Central memory CD4-positive, alpha-beta T cell (primary cell): ENCODE data around the gene PRIMA1.

ENCODE experiments used
- DNase-seq: peaks from one replicate; pipeline ENCODE4 v3.0.0; 2022

Gene PRIMA1

DNA sequence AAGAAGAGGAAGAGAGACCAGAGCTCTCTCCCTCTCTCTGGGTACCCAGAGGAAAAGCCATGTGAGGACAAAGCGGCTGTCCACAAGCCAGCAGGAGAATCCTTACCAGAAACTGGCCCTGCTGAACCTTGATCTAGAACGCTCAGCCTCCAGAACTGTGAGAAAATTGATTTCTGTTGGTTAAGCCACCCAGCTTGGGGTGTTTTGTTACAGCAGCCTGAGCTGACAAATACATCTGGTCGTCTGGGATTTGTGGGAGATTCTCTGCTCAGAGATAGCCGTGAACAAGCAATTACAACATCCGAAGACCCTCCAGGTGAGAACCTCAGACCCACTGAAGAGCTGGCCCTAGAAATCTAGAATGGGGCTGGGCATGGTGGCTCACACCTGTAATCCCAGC lies 6.5 kb upstream of the PRIMA1 start:
- DNase-seq, result no peak

DNA sequence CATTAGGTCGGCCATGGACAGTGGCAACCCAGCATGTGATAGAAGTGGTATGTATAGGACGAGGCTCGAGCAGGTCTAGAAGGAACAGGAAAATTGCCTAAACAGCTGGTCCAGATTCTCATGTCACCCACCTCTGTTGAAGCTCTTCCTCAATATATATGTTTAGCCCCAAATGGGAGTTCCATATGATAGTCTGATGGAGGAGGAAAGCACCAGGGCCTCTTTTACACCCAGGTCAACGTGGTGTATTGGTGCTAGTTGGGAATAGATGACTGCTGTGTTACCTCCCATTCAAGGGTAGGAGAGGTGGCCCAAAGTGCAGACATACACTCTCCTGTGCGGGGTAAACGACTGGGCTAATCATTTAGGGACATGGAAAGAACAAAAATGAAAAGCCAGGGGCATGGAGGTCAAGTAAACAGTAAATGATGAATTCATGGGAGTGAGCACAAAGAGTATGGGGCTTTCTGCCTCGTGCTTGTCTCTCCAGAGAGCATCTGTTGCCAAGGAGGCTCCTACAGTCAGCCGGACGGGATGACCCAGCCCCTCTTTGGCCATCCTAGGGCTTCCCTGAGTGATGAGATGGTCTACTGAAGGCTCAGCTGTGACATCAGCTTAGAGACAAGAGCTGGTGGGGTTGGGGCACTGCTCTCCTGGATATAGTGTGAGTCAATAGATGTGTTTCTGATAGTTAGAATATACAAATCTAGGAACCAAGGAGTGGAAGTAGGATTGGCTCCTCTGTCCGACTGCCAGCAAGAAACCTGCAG lies 5.5 kb upstream of the PRIMA1 start:
- DNase-seq, result no peak

DNA sequence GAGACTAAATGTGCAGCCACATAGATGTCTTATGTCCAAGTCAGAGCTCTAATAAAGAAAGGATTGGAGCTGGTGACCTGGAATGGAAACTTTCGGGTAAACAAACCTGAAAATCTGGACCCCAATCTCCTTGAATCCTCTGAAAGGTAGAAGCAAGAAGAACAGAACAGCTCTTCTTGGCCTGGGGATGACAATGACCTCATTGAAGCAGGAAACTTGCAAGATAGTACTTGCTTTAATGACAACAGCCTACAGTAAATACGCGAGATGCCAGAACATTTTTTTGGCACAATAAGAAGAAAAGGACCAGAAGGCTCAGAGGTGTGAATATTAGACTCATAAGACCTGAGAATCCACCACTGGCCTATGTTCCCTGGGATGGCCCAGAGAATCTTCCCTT lies 4.1 kb upstream of the PRIMA1 start:
- DNase-seq, result no peak

- no peak for DNase-seq
Observed at GRCh38 chr14:93790966-93791365, 2.7 kb upstream of the PRIMA1 start.

- no peak for DNase-seq
Observed at GRCh38 chr14:93789228-93790130, 1.2 kb upstream of the PRIMA1 start.

DNA sequence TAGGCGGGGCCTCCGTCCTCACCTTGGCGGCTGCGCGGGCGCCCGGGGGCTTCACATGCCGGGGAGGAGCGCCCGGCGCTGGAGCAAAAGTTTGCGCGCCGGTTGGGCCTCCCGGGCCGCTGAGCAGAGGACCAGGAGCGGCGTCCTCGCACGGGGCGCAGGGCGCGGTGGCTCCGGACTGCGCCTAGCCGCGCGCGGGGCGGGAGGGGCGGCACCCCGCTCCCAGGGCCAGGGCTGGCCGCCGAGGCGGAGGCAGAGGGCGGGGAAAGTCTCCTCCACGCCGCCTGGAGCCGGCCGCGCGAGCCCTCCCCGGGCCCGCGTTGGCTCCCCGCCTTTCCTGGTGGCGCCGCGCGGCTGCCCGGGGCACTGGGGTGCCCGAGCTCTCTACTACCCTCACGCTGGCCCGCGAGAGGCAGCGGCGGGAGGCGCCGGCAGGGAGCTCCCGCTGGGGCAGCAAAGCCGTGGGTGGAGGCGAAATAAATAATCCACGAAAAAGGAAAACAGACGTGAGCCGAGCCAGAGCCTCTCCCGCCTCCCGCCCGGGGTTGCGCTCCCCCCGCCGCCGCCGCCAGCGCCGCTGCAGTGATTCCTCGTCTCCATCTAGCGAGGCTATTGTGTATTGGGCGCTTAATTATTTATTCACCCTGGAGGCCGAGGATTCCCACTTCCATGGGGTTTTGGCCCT lies 400 bp upstream of the PRIMA1 start:
- DNase-seq, result no peak

DNA sequence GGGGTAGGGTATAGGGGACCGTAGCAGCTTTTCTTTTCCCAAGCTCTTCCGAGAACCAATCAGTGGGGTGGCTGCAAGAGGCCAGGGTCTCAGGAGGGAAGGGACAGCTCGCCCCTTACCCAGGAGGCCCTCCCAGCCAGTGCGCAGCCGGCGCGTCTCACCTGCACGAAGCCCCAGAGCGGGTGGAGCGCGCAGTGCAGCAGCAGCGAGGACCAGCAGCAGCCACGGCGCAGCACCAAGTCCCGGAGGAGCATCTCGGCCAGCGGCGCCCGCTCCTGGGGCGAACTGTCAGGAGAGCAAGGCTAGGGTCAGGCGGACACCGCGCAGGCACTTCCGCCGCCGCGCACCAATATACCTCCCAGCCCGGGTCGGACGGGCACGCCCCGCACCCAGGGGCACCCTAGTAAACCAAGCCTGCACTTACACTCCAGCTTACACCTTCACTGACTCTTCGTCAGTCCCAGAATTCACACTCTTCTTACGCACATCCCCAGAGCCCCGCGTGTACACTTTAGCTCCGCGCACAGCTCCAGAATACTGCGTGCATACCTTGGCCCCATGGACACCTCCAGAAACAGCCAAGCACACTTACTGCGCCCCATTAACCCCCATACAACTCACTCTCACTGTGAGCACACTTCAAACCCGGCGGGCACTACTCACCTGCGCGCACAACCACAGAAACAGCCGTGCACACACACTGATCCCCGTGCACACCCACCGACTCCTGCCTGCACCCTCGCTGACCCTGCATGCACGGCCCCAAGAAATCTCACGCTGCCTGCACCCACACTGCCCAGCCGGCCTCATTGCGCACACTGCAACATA lies 606 bp downstream of the PRIMA1 start:
- DNase-seq, result no peak

DNA sequence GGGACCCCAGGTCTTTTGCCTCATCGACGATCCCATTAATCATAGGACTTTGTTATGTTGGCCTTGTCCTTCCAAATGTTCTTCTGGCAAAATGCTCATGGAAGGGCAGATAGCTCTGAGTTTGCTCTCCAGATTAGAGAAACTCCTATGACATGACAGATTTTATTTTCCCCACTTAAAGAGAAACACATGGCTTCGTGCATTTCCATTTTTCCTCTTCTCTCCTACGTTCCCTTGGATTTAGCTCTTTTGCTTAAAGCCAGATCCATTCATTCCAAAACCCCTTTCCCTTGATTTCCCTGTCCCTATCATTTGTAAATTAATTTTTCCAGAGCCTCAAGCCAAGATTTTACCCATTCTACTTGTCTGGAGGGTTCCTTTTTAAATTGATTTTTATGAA lies 2.9 kb downstream of the PRIMA1 start:
- DNase-seq, result no peak

DNA sequence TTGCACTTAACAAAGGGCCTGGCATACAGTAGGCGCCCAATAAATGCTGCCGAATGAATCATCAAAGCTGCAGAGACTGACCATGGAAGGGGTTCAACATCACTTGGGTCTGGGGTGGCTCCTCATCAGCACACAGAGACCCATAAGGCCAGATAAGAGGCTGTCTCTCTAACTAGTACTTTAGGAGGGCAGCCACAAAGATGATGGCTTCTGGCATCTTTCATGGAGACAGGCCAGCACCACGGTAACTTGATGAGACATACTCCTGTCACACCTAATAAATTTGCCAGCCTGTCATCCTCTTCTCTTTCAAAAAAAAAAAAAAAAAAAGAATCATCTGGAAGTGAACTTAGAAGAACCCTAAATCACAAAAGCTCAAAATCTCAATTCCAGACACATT lies 3.4 kb downstream of the PRIMA1 start:
- DNase-seq, result no peak

GRCh38 chr14:93780813-93781400 lies 7.4 kb downstream of the PRIMA1 start:
- no peak for DNase-seq

DNA sequence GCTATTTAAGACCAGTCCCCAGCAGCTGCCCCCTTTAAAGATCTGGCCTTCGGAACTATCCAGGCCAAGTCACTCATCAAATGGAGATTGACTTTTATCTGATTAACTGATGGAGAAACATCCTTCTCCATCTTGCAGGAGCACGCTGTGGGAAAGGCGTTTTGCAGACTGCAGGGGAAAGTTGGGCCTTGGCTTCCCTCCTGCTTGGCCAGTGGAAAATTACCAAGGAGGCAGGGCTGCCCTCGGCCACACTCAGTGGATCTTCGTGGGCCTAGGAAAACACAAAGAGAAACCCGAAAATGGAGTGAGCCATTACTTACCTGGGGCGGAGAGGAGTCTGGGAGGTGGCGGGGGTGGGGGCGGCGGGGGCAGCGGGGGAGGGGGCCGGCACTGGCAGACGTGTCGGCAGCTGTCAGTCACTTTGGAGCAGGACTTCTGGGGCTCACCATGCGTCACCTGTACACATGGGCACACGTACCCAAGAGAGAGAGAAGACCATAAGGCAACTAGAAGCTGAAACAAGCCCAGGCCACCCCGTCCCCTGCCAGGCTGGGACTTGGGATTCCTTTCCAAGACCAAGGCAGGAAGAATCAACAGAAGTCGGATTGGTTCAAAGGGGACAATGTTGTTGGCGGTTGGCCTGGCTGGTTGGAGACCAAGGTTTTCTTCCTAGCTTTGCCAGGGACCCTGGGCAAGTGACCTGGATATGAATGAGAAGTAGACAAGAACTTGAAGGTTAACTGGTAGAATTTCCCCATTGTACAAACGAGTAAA lies 9.2 kb downstream of the PRIMA1 start:
- DNase-seq, result no peak

GRCh38 chr14:93778453-93778852 lies 9.8 kb downstream of the PRIMA1 start:
- DNase-seq, result no peak

DNA sequence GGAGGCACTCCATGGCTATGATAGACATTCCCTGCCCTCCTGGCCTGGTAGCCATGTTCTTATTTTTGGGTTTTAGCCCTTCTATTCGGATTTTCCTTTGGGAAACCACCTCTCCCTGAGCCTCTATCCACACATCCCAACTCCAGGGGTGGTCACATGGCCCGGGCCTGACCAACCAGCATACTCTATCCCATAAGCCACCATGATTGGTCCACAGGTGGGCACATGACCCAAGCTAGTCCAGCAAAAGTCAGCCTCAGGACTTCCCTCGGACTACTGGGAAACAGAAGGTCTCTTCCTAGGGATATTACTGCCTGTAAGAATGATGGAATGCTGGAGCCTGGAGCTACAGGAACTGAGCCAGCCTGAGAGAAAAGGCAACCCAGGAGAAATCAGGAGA lies 12.5 kb downstream of the PRIMA1 start:
- no peak for DNase-seq

GRCh38 chr14:93775158-93775557 lies 13.1 kb downstream of the PRIMA1 start:
- DNase-seq, result no peak

DNA sequence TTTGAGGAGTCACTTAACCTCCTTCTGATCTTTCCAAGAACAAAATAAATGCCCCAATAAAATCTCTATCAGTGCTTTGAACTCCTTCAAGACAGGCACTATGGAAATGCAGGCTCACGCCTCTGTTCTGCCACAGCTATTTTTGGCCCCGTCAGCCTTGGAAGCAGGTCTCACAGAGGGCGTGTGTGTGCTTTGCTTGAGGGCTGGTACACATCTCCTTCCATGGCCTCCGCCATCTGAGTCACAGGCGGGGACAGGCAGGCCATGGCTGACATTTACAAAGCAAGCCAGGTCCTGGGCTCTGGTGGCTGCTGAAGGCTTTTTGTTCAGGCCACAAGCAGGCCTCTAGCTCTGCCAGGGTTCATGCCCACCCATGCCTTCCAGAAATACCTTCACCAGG lies 16.0 kb downstream of the PRIMA1 start:
- no peak for DNase-seq

DNA sequence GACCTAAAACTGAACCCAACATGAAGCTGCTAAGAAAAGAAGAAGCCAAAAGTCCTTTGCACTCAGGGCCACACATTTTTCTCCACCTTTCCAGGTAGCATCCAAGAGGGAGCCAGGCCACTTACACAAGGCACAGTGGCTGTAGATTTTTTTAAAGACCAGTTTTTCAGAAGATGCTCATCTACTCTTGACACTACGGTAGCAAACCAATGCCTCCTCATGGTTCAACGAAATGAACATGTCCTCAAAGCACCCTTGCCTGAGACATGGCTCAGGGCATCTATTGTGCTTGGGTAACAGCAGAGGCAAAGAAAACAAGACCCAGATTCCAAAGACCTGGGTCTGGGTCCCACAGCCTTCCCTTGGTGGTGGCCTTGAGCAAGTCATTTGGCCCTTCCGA lies 22.3 kb downstream of the PRIMA1 start:
- no peak for DNase-seq

DNA sequence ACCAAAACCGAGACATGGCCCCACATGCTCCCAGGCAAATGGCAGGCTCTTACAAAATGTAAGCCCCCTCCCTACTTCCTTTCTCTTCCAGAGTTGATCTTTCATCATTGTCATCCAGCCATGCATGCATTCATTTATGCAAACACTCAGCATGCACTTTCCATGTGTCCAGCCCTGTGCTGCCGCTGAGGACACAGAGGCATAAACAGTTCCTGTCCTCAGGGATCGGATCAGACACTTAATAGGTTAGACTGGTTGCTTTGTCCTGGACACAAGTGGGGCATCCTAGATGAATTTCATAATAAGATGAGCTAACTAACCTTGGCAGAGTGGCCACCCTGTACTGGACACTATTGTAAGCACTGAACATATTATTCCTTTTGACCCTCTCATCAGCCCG lies 23.1 kb downstream of the PRIMA1 start:
- DNase-seq, result no peak

DNA sequence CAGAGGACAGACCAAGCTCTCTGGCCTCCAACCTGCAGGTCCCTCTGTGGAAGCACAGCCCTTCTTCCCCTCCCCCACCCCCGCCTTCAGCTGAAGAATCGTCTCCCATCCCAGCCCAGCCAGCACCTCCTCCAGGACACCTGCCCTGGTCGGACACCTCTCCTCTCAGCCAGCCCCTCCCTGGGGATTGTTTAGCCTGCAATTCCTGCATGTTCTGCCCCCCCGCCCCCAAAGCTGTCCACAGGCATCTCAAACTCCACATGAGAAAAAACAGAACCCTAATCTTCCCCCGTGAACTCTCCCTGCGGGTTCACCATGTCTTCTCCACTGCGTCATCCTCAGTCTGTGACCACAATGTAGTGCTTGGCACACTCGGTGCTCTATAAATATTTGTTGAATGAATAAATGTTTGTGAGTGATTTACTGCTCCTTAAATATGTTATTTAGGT lies 24.1 kb downstream of the PRIMA1 start:
- no peak for DNase-seq

DNA sequence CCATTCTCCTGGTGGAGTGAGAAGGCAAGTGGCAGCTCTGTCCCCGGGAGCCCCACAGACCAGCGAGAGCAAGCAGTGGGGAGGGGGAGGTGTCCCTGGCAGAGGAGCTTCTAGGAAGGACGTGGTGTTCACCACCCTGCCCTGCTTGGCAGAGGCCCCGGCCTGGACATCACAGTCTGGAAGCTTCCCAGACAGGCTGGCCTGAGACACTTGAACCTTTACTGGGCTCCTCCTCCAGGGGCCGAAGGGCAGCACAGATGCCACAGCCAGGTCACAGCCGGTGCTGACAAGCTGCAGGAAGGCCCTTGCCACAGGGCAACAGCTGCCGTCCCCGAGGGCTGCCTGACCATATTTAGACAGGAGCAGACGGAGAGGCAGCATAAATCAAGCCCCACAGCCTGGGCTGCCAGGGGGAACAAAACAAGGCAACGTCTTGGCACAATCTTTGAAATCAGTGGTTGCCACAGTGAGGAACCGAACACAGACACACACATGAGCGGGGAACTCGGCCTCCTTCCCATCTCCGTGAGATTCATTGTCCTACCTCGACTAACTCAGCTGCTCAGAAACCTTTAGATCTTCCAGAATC lies 28.5 kb downstream of the PRIMA1 start:
- DNase-seq, result no peak

DNA sequence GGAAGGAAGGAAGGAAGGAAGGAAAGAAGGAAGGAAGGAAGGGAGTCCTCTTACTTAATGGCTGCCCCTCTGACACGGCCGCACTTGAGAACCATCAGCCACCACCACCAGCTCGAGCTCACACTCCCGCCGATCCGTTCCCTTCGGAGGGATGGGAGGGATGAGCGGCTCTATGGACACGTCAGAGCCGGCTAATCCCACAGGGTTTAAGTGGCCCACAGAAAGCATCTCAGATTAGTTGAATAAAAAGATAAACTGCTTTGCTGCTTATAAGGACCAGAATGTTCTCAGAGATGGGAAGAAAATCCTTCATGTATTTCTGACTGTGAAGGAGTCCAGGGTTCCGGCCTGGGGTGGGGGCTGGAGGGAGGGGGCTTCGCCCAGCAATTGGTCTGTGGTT lies 31.1 kb downstream of the PRIMA1 start:
- no peak for DNase-seq

GRCh38 chr14:93753647-93754046 lies 34.6 kb downstream of the PRIMA1 start:
- DNase-seq, result no peak
